T-cell (primary cell): ENCODE data around the gene COG1. TPM values are rescaled to one million over a fixed set of nuclear protein-coding genes. Genes with fewer than 3 reads are reported as not detected.

Experiments used
- ATAC-seq, 4 experiments: fragments of 200-7000 bp in 3 of 4; fragments of 150-1000 bp in 1 of 4; cut with Tn5 transposase; replicated peaks in 1 of 4; 1 replicate in 3 of 4; 2 replicates in 1 of 4; pipeline ENCODE4 v1.10.0; 2021; ENCODE audit warnings: moderate library complexity in 3 of 4, mild to moderate bottlenecking in 2 of 4, moderate number of reproducible peaks in 1 of 4
- CTCF ChIA-PET, 2 donors: fragments of 300-600 bp; sonication (Branson Sonifier 250); formaldehyde crosslinking; loops; one replicate each; lab custom pipeline; 2022; ENCODE audit warnings: antibody characterized with exemption in 2 of 2; lab: Charles Lee
- POLR2A ChIA-PET, 2 donors: fragments of 300-600 bp; sonication (Branson Sonifier 250); formaldehyde crosslinking; loops; one replicate each; lab custom pipeline; 2022; ENCODE audit warnings: antibody characterized with exemption in 2 of 2; lab: Charles Lee
- DNase-seq, 35 experiments: peaks; one replicate each; pipeline versions ENCODE4 v3.0.0 to v3.0.0-alpha.2; 2013 to 2023
- H3K27ac ChIP-seq: one replicate; pipeline ENCODE4 v1.5.1; 2013; ENCODE audit warnings: low read length
- H3K27me3 ChIP-seq, 2 experiments: replicated peaks in 1 of 2; 1 replicate in 1 of 2; 2 replicates in 1 of 2; pipeline versions ENCODE4 v1.6.1 to v1.7.0; 2013; ENCODE audit warnings: low read length in 1 of 2, mixed read lengths in 1 of 2; ENCODE audit not compliant: control insufficient read depth in 2 of 2, insufficient read depth in 2 of 2; ENCODE audit errors: extremely low read depth in 1 of 2
- H3K36me3 ChIP-seq, 2 donors: 1 replicate in 1 of 2; 2 replicates in 1 of 2; pipeline versions ENCODE4 v1.6.1 to v1.7.0; 2013; ENCODE audit warnings: low read length in 1 of 2; ENCODE audit not compliant: control insufficient read depth in 2 of 2, insufficient read depth in 1 of 2; ENCODE audit errors: extremely low read depth in 1 of 2
- H3K4me1 ChIP-seq, 2 experiments: 1 replicate in 1 of 2; 2 replicates in 1 of 2; pipeline versions ENCODE4 v1.6.1 to v1.7.0; 2013; ENCODE audit warnings: low read length in 2 of 2, mixed read lengths in 1 of 2; ENCODE audit not compliant: insufficient read depth in 2 of 2, control insufficient read depth in 1 of 2; ENCODE audit errors: extremely low read depth in 1 of 2
- H3K4me3 ChIP-seq, 2 donors: 1 replicate in 1 of 2; 2 replicates in 1 of 2; pipeline versions ENCODE4 v1.5.1 to v1.7.0; 2013; ENCODE audit warnings: mild to moderate bottlenecking in 2 of 2, low read length in 1 of 2, moderate library complexity in 1 of 2; ENCODE audit not compliant: control insufficient read depth in 1 of 2; ENCODE audit errors: extremely low read depth in 1 of 2
- H3K9me3 ChIP-seq: 2 replicates; pipeline ENCODE4 v1.7.0; 2013
- H3K27ac Mint-ChIP-seq, 2 donors: one replicate each; pipeline ENCODE4 v1.8.0; 2020 to 2021; ENCODE audit warnings: mild to moderate bottlenecking in 2 of 2, mixed read lengths in 2 of 2
- H3K27me3 Mint-ChIP-seq, 2 donors: one replicate each; pipeline ENCODE4 v1.8.0; 2021 to 2022; ENCODE audit warnings: mixed read lengths in 2 of 2
- H3K36me3 Mint-ChIP-seq: one replicate; pipeline ENCODE4 v1.8.0; 2021; ENCODE audit warnings: mixed read lengths
- H3K4me1 Mint-ChIP-seq, 3 donors: one replicate each; pipeline ENCODE4 v1.8.0; 2020 to 2022; ENCODE audit warnings: mixed read lengths in 3 of 3, mild to moderate bottlenecking in 1 of 3
- H3K4me3 Mint-ChIP-seq, 3 donors: one replicate each; pipeline ENCODE4 v1.8.0; 2020 to 2022; ENCODE audit warnings: mild to moderate bottlenecking in 3 of 3, mixed read lengths in 3 of 3, moderate library complexity in 3 of 3
- H3K9me3 Mint-ChIP-seq, 3 donors: one replicate each; pipeline ENCODE4 v1.8.0; 2020 to 2022; ENCODE audit warnings: mixed read lengths in 3 of 3
- WGBS: methylation state at CpG from one replicate; pipeline ENCODE4 v1.1.5; 2013; ENCODE audit warnings: missing lambda C conversion rate; ENCODE audit not compliant: insufficient coverage; 5-methylcytosine and 5-hydroxymethylcytosine counted together
- total RNA-seq, 35 experiments: library from RNA in 6 of 35; stranded (reverse) in 6 of 35; fragments of 120-200 nt in 1 of 35; gene quantifications; one replicate each; pipeline versions ENCODE4 v1.2.1 to v1.2.4 and lab custom pipeline; 2013 to 2026

COG1 gene
- total RNA-seq, 5 donors from 2014 or later (not counting 1 experiment from before 2014, with no cell fraction given): 66.3 to 77.2 (median 73.3) TPM

GRCh38 chr17:73227944-73228343, 35.1 kb downstream of the COG1 start:
- H3K4me3 Mint-ChIP-seq: peak overlapping the region in 2 of 3 donors; percentile 21 to 38
- DNase-seq (no peak), ATAC-seq (no peak)
- peak overlapping the region; percentile 55 to 61 for H3K27ac Mint-ChIP-seq
- no peaks in the 10 kb centered on the region for H3K9me3 Mint-ChIP-seq
- peaks cover 4% of the 10 kb centered on the region for H3K36me3 Mint-ChIP-seq
- H3K4me3 ChIP-seq: no peak overlapping the region
- no peaks in the 10 kb centered on the region for H3K27me3 Mint-ChIP-seq
- H3K9me3 ChIP-seq: no peaks in the 10 kb centered on the region
- POLR2A ChIA-PET: interaction anchor here in 1 of 2 donors (0.6 to 1.0 kb wide), 2 partner anchors 21 to 30 kb away, joined by 3 read pairs; no protein-coding TSS in a partner anchor
- H3K4me1 Mint-ChIP-seq: peaks cover 62 to 67% (median 66%) of the 10 kb centered on the region in 3 donors
- peaks cover 2 to 42% of the 10 kb centered on the region in 2 experiments for H3K4me1 ChIP-seq
- H3K27me3 ChIP-seq: no peaks in the 10 kb centered on the region
- 67% methylated on average over 1 of the region's 6 CpGs for WGBS
- H3K36me3 ChIP-seq: peaks cover 0 to 3% of the 10 kb centered on the region in 2 donors
- CTCF ChIA-PET: interaction anchor here (0.5 to 2.4 kb wide), 8 partner anchors 9 to 71 kb away, joined by 3 to 10 read pairs (median 4); no protein-coding TSS in a partner anchor
- no peak overlapping the region for H3K27ac ChIP-seq

- no peaks in the 10 kb centered on the region for H3K27me3 Mint-ChIP-seq
- H3K36me3 Mint-ChIP-seq: peaks cover 4% of the 10 kb centered on the region
- H3K9me3 Mint-ChIP-seq: no peaks in the 10 kb centered on the region
- DNase-seq (peak in 3 of 35 experiments; percentile 19 to 38 (median 20)), ATAC-seq (no peak)
- peaks cover 67 to 76% (median 71%) of the 10 kb centered on the region in 3 donors for H3K4me1 Mint-ChIP-seq
- Histone ChIP-seq H3K4me1 (peaks cover 5 to 50% of the 10 kb centered on the region in 2 experiments), H3K4me3 (no peak overlapping the region), H3K9me3 (no peaks in the 10 kb centered on the region), H3K27me3 (no peaks in the 10 kb centered on the region), H3K27ac (peak overlapping the region; percentile 13), H3K36me3 (peaks cover 0 to 3% of the 10 kb centered on the region in 2 donors)
- ChIA-PET POLR2A (interaction anchor here in 1 of 2 donors (1.0 kb wide), 1 partner anchor 22 kb away, joined by 3 read pairs; no protein-coding TSS in a partner anchor), CTCF (interaction anchor here (1.3 to 2.4 kb wide), 3 partner anchors 14 to 37 kb away, joined by 4 to 10 read pairs (median 5); no protein-coding TSS in a partner anchor)
- peak overlapping the region; percentile 14 to 38 (median 28) for H3K4me3 Mint-ChIP-seq
- H3K27ac Mint-ChIP-seq: peak overlapping the region; percentile 55 to 57
- no CpG with 5 or more reads among the region's 2 CpGs for WGBS
These were observed 35.9 kb downstream of the COG1 start for GRCh38 chr17:73228748-73229236.

GRCh38 chr17:73230088-73230487, 37.2 kb downstream of the COG1 start:
- ChIA-PET POLR2A (interaction anchor here in 1 of 2 donors (0.6 to 0.7 kb wide), 2 partner anchors 23 to 1560 kb away, joined by 4 to 7 read pairs; no protein-coding TSS in a partner anchor), CTCF (no interaction called here)
- peaks cover 63 to 72% (median 68%) of the 10 kb centered on the region in 3 donors for H3K4me1 Mint-ChIP-seq
- H3K27me3 ChIP-seq: no peaks in the 10 kb centered on the region
- H3K9me3 Mint-ChIP-seq: no peaks in the 10 kb centered on the region
- no peak overlapping the region for H3K27ac ChIP-seq
- no peaks in the 10 kb centered on the region for H3K9me3 ChIP-seq
- peak overlapping the region; percentile 46 to 97 (median 95) for H3K4me3 Mint-ChIP-seq
- H3K36me3 Mint-ChIP-seq: peaks cover 4% of the 10 kb centered on the region
- peak overlapping the region; percentile 64 to 96 for H3K27ac Mint-ChIP-seq
- ATAC-seq (no peak), DNase-seq (no peak)
- peaks cover 0 to 3% of the 10 kb centered on the region in 2 donors for H3K36me3 ChIP-seq
- H3K4me1 ChIP-seq: peaks cover 6 to 46% of the 10 kb centered on the region in 2 experiments
- no peaks in the 10 kb centered on the region for H3K27me3 Mint-ChIP-seq
- 100% methylated on average over 1 of the region's 6 CpGs for WGBS
- no peak overlapping the region for H3K4me3 ChIP-seq

GRCh38 chr17:73231395-73231794, 38.5 kb downstream of the COG1 start:
- peak overlapping the region; percentile 74 to 100 for H3K4me3 ChIP-seq
- DNase-seq (peak in 1 of 35 experiments; percentile 25), ATAC-seq (no peak)
- CTCF ChIA-PET: interaction anchor here (0.6 to 2.3 kb wide), 5 partner anchors 11 to 40 kb away, joined by 3 to 16 read pairs (median 4); partner anchors contain the start of gene COG1 (in 1 of the 2)
- peaks cover 2 to 11% of the 10 kb centered on the region in 2 donors for H3K36me3 ChIP-seq
- Mint-ChIP-seq H3K27me3 (no peaks in the 10 kb centered on the region), H3K4me1 (peaks cover 68 to 70% (median 70%) of the 10 kb centered on the region in 3 donors), H3K9me3 (no peaks in the 10 kb centered on the region), H3K36me3 (peaks cover 16% of the 10 kb centered on the region), H3K4me3 (peak overlapping the region; percentile 92 to 97 (median 95)), H3K27ac (peak overlapping the region; percentile 70 to 96)
- 5% methylated on average over 18 of the region's 20 CpGs for WGBS
- no peaks in the 10 kb centered on the region for H3K9me3 ChIP-seq
- peaks cover 6 to 46% of the 10 kb centered on the region in 2 experiments for H3K4me1 ChIP-seq
- H3K27me3 ChIP-seq: no peaks in the 10 kb centered on the region
- POLR2A ChIA-PET: interaction anchor here in 1 of 2 donors (0.6 to 0.9 kb wide), 3 partner anchors 20 to 38 kb away, joined by 5 to 6 read pairs (median 5); no protein-coding TSS in a partner anchor
- peak overlapping the region; percentile 59 for H3K27ac ChIP-seq

- H3K36me3 ChIP-seq: peaks cover 5 to 9% of the 10 kb centered on the region in 2 donors
- peak overlapping the region; percentile 74 to 100 for H3K4me3 ChIP-seq
- peak overlapping the region; percentile 59 for H3K27ac ChIP-seq
- Mint-ChIP-seq H3K4me3 (peak overlapping the region; percentile 92 to 97 (median 95)), H3K4me1 (peaks cover 68 to 74% (median 70%) of the 10 kb centered on the region in 3 donors), H3K9me3 (no peaks in the 10 kb centered on the region), H3K27ac (peak overlapping the region; percentile 96 to 98), H3K27me3 (no peaks in the 10 kb centered on the region), H3K36me3 (peaks cover 14% of the 10 kb centered on the region)
- no peaks in the 10 kb centered on the region for H3K27me3 ChIP-seq
- H3K4me1 ChIP-seq: peaks cover 6 to 44% of the 10 kb centered on the region in 2 experiments
- DNase-seq: peak; percentile 91 to 98 (median 95)
- ChIA-PET POLR2A (interaction anchor here in 1 of 2 donors (0.6 to 0.9 kb wide), 3 partner anchors 20 to 38 kb away, joined by 5 to 6 read pairs (median 5); no protein-coding TSS in a partner anchor), CTCF (interaction anchor here (0.6 to 2.3 kb wide), 8 partner anchors 11 to 41 kb away, joined by 3 to 16 read pairs (median 4); partner anchors contain the start of gene COG1 (in 1 of the 2))
- ATAC-seq: peak; percentile 92 to 96 (median 94)
- WGBS: under 1% methylated on average over 49 of the region's 63 CpGs
- no peaks in the 10 kb centered on the region for H3K9me3 ChIP-seq
These were observed 39.2 kb downstream of the COG1 start for GRCh38 chr17:73231841-73232586.
